Natural killer cell (primary cell): ENCODE results near the gene BEST1. TPM values are rescaled to one million over a fixed set of nuclear protein-coding genes. Genes with fewer than 3 reads are reported as not detected.

Experiments used
- ATAC-seq, 3 donors: fragments of 150-1000 bp in 2 of 3; fragments of 200-7000 bp in 1 of 3; cut with Tn5 transposase; 1 replicate in 1 of 3; 2 replicates in 2 of 3; pipeline ENCODE4 v1.10.0; 2021; ENCODE audit warnings: mild to moderate bottlenecking in 2 of 3, moderate library complexity in 2 of 3
- DNase-seq, 2 donors: peaks; one replicate each; pipeline versions ENCODE4 v3.0.0 to v3.0.0-alpha.2; 2013 to 2021; ENCODE audit warnings: mixed read lengths in 1 of 2
- H3K27ac ChIP-seq: one replicate; pipeline ENCODE4 v1.5.1; 2013; ENCODE audit warnings: mild to moderate bottlenecking, low read length
- H3K27me3 ChIP-seq: one replicate; pipeline ENCODE4 v1.6.1; 2013; ENCODE audit warnings: low read length; ENCODE audit not compliant: control insufficient read depth, insufficient read depth
- H3K36me3 ChIP-seq: one replicate; pipeline ENCODE4 v1.6.1; 2013; ENCODE audit warnings: low read length; ENCODE audit not compliant: control insufficient read depth, insufficient read depth
- H3K4me1 ChIP-seq: one replicate; pipeline ENCODE4 v1.6.1; 2013; ENCODE audit warnings: low read length; ENCODE audit not compliant: control insufficient read depth, insufficient read depth
- H3K4me3 ChIP-seq: one replicate; pipeline ENCODE4 v1.5.1; 2013; ENCODE audit warnings: low read length
- H3K9me3 ChIP-seq: one replicate; pipeline ENCODE4 v1.6.1; 2013; ENCODE audit warnings: low read length; ENCODE audit not compliant: control insufficient read depth, insufficient read depth
- H3K27ac Mint-ChIP-seq, 2 donors: one replicate each; pipeline ENCODE4 v1.8.0; 2022; ENCODE audit warnings: mild to moderate bottlenecking in 2 of 2, mixed read lengths in 2 of 2, moderate library complexity in 1 of 2
- H3K27me3 Mint-ChIP-seq, 2 donors: one replicate each; pipeline ENCODE4 v1.8.0; 2022; ENCODE audit warnings: low read depth in 2 of 2, mixed read lengths in 2 of 2
- H3K36me3 Mint-ChIP-seq: one replicate; pipeline ENCODE4 v1.8.0; 2022; ENCODE audit warnings: mixed read lengths
- H3K4me1 Mint-ChIP-seq, 2 donors: one replicate each; pipeline ENCODE4 v1.8.0; 2022; ENCODE audit warnings: mixed read lengths in 2 of 2
- H3K4me3 Mint-ChIP-seq: one replicate; pipeline ENCODE4 v1.8.0; 2022; ENCODE audit warnings: mild to moderate bottlenecking, moderate library complexity, mixed read lengths
- H3K9me3 Mint-ChIP-seq, 2 donors: one replicate each; pipeline ENCODE4 v1.8.0; 2022; ENCODE audit warnings: mixed read lengths in 2 of 2
- CTCF ChIP-seq: fragments of 200-600 bp; IDR thresholded peaks from one replicate; pipeline ENCODE4 v1.8.0; 2022; ENCODE audit warnings: antibody characterized with exemption
- WGBS: methylation state at CpG from one replicate; pipeline ENCODE4 v1.1.7; 2013; ENCODE audit warnings: missing lambda C conversion rate; ENCODE audit not compliant: insufficient coverage; 5-methylcytosine and 5-hydroxymethylcytosine counted together
- intact Hi-C: fragments of 100-400 bp; cut with micrococcal nuclease; formaldehyde crosslinking; loops from one replicate; pipeline ENCODE4 v1.14.2; 2022
- total RNA-seq, 4 donors: library from RNA; stranded (reverse); fragments of 120-200 nt in 1 of 4; gene quantifications; one replicate each; pipeline versions ENCODE4 v1.2.3 to v1.2.4, GENCODE V29; 2013 to 2022

BEST1 gene
- total RNA-seq, 3 donors from 2014 or later (not counting 1 experiment from before 2014, with no cell fraction given), result 0.32 to 2.0 (median 1.4) TPM

DNA sequence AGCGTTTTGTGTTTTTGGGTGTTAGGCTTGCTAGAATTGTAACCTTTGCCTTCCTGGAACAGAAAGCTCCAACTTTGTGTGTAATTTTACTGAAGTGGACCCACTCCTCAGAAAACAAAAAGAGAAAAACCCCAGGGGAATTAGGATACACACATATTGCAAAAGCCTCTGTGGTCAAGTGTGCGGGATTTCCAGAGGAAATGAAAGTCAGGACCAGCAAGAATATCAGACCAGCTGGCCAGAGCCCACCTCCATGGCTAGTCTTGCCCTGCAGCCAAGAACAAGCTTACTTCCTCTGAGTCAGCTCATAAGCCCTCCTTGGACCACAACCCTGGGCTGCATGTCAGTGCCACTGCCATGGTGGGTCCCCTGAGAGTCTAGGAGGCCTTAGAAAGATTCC lies 54.3 kb downstream of the BEST1 start:
- Mint-ChIP-seq H3K27me3 (no peaks in the 10 kb centered on the region), H3K36me3 (no peaks in the 10 kb centered on the region), H3K9me3 (no peaks in the 10 kb centered on the region), H3K27ac (no peak overlapping the region), H3K4me1 (no peaks in the 10 kb centered on the region), H3K4me3 (no peak overlapping the region)
- Histone ChIP-seq H3K4me3 (no peak overlapping the region), H3K36me3 (no peaks in the 10 kb centered on the region), H3K27ac (no peak overlapping the region), H3K4me1 (no peaks in the 10 kb centered on the region), H3K9me3 (peaks cover 4% of the 10 kb centered on the region), H3K27me3 (no peaks in the 10 kb centered on the region)
- intact Hi-C loops, result no loop called here
- no peak for TF ChIP-seq CTCF
- no peak for DNase-seq
- ATAC-seq, result no peak
- WGBS, result 53% methylated on average over 1 of the region's 2 CpGs

DNA sequence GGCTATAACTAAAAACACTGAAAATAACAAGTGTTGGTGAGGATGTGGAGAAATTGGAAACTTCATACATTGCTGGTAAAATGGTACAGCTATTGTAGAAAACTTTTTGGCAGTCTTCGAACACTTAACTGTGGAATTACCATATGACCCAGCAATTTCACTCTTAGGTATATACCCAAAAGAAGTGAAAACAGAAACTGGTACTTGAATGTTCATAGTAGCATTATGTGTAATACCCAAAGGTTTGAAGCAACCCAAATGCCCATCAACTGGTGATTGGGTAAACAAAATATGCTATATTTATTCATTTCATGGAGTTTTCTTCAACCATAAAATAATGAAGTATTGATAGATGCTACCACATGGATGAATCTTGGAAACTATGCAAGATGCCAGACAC lies 58.0 kb downstream of the BEST1 start:
- H3K4me1 Mint-ChIP-seq, result no peaks in the 10 kb centered on the region
- ATAC-seq, result no peak
- Histone ChIP-seq H3K27ac (no peak overlapping the region), H3K9me3 (no peaks in the 10 kb centered on the region), H3K4me1 (no peaks in the 10 kb centered on the region), H3K27me3 (no peaks in the 10 kb centered on the region), H3K36me3 (no peaks in the 10 kb centered on the region), H3K4me3 (no peak overlapping the region)
- DNase-seq, result no peak
- no peak overlapping the region for H3K4me3 Mint-ChIP-seq
- H3K9me3 Mint-ChIP-seq, result no peaks in the 10 kb centered on the region
- intact Hi-C loops, result no loop called here
- WGBS, result 80% methylated on average over 1 of the region's 1 CpG
- TF ChIP-seq CTCF, result no peak
- no peaks in the 10 kb centered on the region for H3K36me3 Mint-ChIP-seq
- no peak overlapping the region for H3K27ac Mint-ChIP-seq
- H3K27me3 Mint-ChIP-seq, result no peaks in the 10 kb centered on the region

- Histone ChIP-seq H3K27me3 (no peaks in the 10 kb centered on the region), H3K4me1 (peaks cover 4% of the 10 kb centered on the region), H3K36me3 (no peaks in the 10 kb centered on the region), H3K4me3 (no peak overlapping the region), H3K9me3 (no peaks in the 10 kb centered on the region), H3K27ac (no peak overlapping the region)
- intact Hi-C loops, result no loop called here
- ATAC-seq, result no peak
- no peaks in the 10 kb centered on the region for H3K27me3 Mint-ChIP-seq
- H3K36me3 Mint-ChIP-seq, result no peaks in the 10 kb centered on the region
- 88% methylated on average over 4 of the region's 4 CpGs for WGBS
- peaks cover 0 to 6% of the 10 kb centered on the region in 2 donors for H3K4me1 Mint-ChIP-seq
- no peak overlapping the region for H3K27ac Mint-ChIP-seq
- no peak for TF ChIP-seq CTCF
- DNase-seq, result no peak
- no peaks in the 10 kb centered on the region for H3K9me3 Mint-ChIP-seq
- H3K4me3 Mint-ChIP-seq, result no peak overlapping the region
Measured at GRCh38 chr11:62010935-62011528, 60.9 kb downstream of the BEST1 start.

DNA sequence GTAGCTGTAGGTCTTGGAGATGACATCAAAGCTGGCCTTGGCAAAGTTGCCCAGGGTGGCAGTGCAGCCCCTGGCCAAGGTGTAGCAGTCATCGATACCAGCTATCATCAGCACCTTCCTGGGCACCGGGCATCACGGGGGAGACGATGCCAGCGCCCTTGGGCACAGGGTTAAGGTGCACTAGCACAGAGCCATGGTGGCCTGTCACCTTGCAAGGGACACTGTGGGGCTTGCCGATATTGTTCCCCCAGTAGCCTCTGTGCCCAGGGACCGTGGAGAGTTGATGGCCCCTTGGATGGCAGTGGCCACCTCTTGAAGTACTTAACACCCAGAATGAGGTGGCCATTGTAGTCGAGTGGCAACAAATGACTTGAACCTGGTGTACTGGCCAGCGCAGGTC lies 61.7 kb downstream of the BEST1 start:
- Histone ChIP-seq H3K27ac (no peak overlapping the region), H3K36me3 (no peaks in the 10 kb centered on the region), H3K4me3 (no peak overlapping the region), H3K27me3 (no peaks in the 10 kb centered on the region), H3K4me1 (peaks cover 4% of the 10 kb centered on the region), H3K9me3 (no peaks in the 10 kb centered on the region)
- H3K4me3 Mint-ChIP-seq, result no peak overlapping the region
- DNase-seq (no peak), ATAC-seq (no peak)
- H3K36me3 Mint-ChIP-seq, result no peaks in the 10 kb centered on the region
- H3K4me1 Mint-ChIP-seq, result peaks cover 0 to 6% of the 10 kb centered on the region in 2 donors
- H3K27ac Mint-ChIP-seq, result no peak overlapping the region
- 95% methylated on average over 9 of the region's 9 CpGs for WGBS
- intact Hi-C loops, result no loop called here
- H3K27me3 Mint-ChIP-seq, result peaks cover 0 to under 1% of the 10 kb centered on the region in 2 donors
- no peak for TF ChIP-seq CTCF
- no peaks in the 10 kb centered on the region for H3K9me3 Mint-ChIP-seq
